ENCODE measurements around the gene ACP1.
A peak's percentile ranks its signal among the peaks of the same experiment; 100 is the strongest.

Gene ACP1

DNA sequence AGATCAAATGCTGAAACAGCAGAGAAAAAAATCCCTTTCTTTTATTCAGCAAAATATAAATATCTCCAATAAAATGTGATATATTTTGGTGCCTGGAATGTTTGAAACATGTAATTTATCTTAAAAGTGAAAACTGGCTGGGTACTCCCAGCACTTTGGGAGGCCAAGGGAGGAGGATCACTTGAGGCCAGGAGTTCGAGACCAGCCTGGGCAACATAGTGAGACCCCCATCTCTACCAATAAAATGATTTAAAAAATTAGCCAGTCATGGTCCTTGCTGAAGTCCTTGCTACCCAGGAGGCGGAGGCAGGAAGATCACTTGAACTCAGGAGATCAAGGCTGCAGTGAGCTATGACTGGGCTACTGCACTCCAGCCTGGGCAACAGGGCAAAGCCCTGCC is 9.6 kb upstream of the ACP1 start:
- no peak for DNase-seq (ENCODE audit: low read depth in 1 of 2, low spot score in 1 of 2)

DNA sequence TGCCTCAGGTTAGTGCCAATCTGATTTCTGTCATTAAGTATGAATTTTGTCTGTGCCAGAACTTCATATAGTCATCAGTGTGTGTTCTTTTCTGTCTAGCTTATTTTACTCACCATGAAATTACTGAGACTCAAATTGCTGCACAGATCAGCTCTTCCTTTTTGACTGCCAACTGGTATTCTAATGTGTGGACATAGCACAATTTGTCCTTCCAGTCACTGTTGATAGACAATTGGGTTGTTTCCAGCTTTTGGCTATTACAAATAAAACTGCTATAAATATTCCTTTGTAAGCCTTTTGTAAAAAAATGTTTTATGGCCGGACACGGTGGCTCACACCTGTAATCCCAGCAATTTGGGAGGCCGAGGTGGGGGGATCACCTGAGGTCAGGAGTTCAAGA is 8.7 kb upstream of the ACP1 start:
- no peak for DNase-seq (ENCODE audit: low read depth in 1 of 2, low spot score in 1 of 2)

DNA sequence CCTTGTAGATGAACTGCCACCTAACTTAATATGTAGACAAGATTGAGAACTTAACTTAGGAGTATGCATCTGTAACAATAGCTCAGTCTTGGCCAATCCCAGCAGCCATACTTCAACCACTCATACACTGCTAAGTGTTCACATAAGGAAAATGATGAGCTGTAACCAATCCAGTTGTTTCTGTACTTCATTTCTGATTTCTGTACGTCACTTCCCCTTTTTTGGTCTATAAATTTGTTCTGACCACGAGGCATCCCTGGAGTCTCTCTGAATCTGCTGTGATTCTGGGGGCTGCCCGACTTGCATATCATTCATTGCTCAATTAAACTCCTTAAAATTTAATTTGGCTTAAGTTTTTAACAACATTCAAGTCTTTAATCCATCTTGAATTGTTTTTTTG is 7.3 kb upstream of the ACP1 start:
- no peak for DNase-seq (ENCODE audit: low read depth in 1 of 2, low spot score in 1 of 2)

DNA sequence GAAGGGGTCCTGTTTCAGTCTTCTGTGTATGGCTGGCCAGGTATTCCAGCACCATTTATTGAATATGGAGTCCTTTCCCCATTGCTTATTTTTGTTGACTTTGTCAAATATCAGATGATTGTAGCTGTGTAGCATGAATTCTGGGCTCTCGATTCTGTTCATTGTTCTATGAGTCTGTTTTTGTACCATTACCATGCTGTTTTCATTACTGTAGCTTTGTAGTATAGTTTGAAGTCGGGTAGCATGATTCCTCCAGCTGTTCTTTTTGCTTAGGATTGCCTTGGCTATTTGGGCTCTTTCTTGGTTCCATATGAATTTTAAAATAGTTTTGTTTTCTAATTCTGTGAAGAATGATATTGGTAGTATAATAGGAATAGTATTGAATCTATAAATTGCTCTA is 6.9 kb upstream of the ACP1 start:
- no peak for DNase-seq (ENCODE audit: low read depth in 1 of 2, low spot score in 1 of 2)

DNA sequence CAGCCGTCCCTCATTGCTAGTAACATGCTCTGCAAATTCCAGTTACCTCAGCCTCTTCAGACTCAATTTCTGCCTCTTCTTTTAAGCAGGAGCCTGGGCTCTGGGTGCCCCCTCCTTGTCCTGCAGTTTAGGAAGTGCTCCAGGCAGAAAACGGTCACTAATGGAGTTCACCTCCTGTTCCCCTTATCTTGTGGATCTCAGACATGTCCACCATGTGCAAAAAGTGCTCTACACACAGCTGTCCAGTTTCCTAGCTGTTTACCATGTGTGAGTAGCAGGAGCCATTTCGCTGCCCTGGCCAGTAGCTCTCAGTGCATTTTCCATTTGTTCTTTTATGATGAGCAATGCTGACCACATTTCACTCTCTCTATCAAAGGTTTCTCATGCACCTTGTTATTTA is 5.8 kb upstream of the ACP1 start:
- no peak for DNase-seq (ENCODE audit: low read depth in 1 of 2, low spot score in 1 of 2)

DNA sequence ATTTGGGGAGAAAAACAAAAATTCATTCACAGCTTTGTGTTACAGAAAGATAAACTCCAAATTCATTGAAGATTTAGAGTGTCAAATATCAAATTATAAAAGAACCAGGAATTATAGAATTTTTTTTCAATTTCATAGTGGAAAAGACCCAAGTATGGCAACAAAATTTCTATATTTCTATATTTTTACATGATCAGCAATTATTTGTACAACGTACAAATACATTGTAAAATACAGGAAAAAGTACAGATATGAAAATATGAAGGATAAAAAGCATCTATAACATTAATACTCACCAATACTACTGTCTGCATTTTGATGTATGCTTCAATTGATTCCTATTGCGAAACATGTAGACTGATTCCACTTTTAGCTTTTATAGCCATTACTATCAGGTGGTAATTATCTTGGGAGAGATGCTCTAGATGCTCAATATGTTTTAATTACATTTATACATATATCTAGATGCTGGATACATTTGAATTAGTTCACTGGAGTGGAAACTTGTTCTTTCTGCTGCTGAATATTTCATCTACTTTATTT is 4.9 kb upstream of the ACP1 start:
- no peak for DNase-seq (ENCODE audit: low read depth in 1 of 2, low spot score in 1 of 2)

DNA sequence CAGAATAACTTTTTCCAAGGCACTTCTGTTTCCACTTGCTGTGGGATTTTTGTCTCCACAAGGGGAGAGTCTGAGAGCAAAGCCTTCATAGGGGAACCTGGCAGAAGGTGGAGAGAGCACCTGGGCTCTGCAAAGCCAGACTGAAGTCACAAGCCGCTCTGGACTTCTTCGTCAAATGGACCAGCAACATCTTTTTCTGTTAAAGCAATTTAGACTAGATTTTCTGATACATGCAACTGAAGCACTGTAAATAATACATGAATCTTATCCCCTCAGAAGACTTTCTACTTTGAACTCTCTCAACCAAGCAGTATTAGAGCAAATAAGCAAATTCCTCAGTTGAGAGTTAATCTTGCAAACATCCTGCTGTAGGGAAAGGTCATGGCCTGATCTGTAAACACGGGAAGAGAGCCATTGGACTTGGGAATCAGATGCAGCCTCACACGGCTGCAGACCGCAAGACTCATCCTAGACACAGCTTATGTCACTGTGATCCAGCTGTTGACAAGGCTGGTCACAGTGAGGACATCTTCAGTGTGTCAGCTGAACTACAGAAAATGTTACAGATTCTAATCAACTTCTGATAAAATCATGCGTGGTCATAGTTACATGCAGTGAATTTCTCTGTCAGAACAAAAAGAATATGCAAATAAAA is 4.1 kb upstream of the ACP1 start:
- DNase-seq (ENCODE audit: low read depth in 1 of 2, low spot score in 1 of 2), result no peak

DNA sequence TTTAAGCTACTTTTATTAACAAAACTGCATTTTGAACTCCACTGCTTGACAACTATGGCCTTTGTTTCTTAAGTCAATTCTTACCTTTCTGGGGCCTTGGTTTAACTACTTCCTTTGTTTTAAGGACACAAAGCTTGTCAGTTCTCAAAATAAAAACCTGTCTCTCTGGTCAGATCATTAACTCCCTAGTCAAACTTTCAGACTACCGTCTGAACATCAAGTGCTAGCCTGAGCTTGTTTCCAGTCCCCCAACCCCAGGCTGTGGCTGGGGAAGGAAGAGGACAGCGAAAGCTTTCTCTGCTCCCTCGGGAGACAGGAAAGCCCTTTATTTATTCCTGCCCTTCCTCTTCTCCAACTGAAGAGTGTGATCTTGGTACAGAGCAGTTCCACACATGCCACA is 2.6 kb upstream of the ACP1 start:
- no peak for DNase-seq (ENCODE audit: low read depth in 1 of 2, low spot score in 1 of 2)

DNA sequence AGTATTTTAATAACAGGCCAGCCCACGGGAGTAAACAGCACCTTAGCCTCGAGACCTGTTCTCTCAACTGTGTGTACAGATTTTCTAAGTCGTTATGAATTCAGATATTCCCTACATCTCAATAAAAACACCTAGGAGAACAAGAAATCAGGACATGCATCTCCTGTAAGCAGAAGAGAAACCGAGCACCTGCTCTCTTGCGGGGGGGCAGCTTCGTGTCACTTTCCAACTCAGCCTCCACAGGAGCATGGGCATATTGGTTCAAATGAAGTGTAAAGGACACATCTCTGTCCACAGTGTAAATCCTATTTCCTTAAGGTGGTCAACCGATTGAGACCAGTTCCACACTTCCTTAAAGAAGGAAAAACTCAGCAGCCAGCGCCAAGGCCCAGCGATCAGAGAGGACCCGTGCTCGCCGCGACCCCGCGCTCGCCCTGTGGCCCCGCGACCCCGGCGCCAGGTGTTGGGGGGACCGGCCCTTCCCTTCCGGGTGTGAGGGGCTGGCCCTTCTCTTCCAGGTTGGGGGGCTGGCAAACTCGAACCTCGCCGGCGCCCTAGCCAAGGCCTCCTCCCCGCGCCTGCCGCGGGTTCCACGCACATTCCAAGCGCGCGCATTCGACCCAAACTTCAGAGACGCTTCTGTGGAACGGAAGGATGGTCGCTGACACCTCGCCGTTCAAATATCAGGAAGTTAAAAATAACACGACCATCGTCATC is 1.6 kb upstream of the ACP1 start:
- DNase-seq (ENCODE audit: low read depth in 1 of 2, low spot score in 1 of 2), result no peak

DNA sequence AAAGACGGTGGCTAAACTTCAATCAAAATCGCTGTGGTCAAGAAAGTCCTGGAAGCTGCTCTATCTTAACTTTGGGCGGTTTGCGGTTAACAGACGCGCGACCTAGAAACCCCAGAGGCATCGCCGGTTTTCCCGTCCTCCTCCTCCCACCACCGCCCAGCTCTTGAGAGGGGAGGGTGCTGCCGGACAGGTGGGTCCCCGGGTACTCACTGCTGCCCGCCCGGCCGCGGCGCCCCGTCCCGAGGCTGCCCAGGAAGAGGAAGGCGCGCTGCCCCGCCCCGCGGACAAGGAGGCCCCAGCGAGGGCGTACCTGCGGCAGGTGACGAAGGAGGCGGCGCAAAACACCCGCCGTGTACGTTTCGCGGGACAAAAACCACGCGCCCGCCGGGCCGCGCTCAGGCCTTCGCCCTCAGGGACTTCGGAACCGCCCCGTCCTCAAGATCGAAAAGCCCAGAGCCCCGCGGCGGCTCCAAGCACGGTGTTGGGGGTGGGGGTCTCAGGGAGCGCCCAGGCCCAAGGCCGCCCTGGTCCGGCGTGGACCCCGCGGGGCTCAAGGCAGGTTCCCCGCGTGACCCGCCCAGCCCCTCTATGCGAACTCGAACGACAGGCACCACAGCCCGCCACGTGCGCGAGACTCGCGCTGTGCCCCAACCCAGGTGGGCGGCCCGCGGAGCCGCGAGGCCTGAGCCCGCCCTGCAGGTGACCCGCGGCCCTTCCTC is 814 bp upstream of the ACP1 start, which contains the start of gene SH3YL1:
TSS of gene SH3YL1 (minus strand) at position 259 of the 719 bp plus-strand sequence. CDS start at position 211, 48 bp downstream.
- DNase-seq (ENCODE audit: low read depth in 1 of 2, low spot score in 1 of 2), result peak; percentile 28 to 40

DNA sequence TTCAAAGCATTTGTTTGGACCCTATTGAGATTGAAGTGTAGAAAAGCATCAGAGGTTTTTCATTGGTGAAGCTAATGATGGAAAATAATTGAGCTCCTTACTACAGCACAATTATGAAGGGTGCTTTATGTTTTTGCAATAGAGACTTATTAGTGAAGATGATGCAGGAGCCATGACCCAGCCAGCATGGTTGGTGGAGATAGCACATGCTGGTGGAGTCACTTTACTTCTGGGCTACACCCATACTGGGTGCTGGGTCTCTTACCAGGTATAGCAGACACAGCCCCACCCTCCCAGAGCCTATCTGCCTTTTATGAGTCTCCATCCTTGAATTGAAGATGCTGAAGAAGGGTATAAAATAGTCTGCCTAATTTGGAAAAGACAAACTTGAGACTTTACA is 3.6 kb downstream of the ACP1 start:
- no peak for DNase-seq (ENCODE audit: low read depth in 1 of 2, low spot score in 1 of 2)

DNA sequence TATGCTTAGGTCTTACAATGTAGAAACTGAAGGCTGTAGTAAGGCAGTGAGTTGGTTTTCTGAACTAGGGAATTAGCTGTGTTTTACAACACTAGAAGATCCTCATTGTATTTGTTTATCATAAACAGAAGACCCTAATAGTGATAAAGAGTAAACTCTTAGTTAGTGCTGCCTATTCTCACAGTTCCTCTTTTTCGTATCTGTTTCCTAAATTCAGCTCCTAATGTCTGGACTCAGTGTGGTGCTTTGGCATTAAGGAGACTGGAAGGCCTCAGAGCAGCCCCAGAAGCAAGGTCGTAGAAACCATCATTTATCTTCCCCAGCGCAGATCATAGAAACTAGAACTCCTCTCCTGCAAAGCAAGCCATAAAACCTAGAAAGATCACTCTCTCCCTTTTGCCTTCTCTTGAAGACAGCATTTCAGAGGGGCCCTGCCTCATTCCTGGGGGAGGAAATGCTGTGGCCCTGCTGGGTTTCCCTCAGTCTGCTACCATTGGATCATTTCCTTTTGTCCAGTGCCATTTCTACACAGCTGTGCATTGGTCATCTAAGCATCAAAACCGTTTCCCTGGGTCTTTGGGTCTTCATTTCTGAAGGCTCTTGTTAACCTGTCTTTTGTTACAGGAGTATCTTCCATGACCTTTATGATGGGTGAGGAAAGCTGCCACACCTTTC is 4.7 kb downstream of the ACP1 start:
- DNase-seq (ENCODE audit: low read depth in 1 of 2, low spot score in 1 of 2), result no peak

DNA sequence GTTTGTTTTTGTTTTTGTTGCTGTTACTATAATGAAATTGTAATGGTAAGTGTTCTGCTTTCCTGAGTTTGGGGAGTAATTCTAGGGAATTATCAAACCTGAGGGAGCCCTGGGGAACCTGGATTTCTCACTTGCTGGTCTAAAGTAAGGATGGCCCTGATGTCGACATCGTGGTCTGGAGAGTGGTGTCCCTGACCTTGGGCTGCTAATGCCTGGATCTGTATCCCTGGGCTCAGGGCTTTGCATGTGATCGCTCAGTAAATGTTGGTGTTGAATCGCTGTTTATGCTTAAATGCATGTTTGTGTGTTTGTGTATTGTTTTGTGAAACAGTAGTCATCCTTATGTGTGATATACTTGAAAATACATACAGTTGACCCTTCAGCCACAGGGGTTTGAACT is 6.1 kb downstream of the ACP1 start:
- DNase-seq (ENCODE audit: low read depth in 1 of 2, low spot score in 1 of 2), result no peak

DNA sequence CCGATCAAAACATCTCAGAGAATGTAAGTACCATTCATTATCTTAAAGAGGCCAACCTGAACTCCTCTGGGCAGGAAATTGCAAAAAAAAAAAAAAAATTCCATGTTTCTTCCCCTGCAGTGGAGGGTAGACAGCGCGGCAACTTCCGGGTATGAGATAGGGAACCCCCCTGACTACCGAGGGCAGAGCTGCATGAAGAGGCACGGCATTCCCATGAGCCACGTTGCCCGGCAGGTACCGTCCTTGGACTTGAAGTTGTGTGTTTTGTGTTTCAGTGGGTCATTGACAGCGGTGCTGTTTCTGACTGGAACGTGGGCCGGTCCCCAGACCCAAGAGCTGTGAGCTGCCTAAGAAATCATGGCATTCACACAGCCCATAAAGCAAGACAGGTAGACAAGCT is 7.2 kb downstream of the ACP1 start:
- DNase-seq (ENCODE audit: low read depth in 1 of 2, low spot score in 1 of 2), result no peak

DNA sequence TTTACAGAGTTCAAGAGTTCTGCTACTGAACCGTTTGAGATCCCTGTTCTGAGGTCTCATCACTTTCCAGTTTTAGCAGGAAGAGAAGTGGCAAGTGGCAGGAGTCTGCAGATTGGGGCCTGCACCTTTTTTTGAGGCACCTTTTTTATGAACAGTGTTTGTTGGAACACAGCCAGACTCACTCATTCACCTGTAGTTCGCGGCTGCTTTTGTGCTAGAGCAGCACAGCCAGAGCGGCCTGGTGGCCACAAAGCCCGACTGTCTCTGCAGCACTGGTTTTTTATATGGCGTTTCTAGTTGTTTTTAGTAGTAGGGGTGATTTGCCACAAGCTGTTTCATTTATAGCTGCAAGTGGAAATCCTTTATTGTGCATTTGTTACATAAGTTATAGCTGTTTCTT is 8.6 kb downstream of the ACP1 start:
- DNase-seq (ENCODE audit: low read depth in 1 of 2, low spot score in 1 of 2), result no peak

DNA sequence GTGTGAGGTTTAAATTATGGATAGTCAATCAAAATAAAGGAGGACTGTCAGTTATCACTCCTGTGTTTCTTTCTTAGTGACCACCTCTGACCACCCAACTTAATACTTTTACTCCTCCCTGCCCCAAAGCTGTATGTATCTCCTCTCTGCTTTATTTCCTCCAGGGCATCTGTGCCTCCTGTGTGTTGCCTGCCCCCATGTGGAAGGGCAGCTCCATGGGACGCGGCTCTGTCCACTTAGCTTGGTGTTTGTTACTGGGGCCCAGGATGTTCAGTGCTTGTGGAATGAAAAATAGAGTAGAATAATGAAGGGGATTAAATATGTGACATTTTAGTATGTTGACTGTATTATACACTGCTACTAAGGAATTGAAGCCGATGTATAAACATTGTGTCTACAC is 9.8 kb downstream of the ACP1 start:
- no peak for DNase-seq (ENCODE audit: low read depth in 1 of 2, low spot score in 1 of 2)

DNA sequence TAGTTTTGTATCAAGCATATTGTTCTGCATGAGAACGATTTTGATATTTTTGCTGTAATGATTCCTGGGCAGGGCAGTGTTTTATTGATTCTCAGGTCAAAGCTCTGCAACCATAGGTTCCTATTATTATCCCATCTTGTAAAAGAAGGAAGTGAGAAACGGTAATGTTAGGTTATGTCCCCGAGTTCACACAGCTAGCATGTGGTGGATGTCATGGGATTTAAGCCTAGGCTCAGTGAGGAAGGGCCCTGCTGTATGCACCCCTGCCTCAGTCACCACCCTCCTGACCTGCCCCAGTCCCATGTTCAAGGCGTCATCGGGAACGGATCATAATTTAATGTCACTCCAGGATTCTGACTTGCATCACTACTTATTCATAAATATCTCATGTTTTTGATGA is 10.7 kb downstream of the ACP1 start:
- DNase-seq (ENCODE audit: low read depth in 1 of 2, low spot score in 1 of 2), result no peak

DNA sequence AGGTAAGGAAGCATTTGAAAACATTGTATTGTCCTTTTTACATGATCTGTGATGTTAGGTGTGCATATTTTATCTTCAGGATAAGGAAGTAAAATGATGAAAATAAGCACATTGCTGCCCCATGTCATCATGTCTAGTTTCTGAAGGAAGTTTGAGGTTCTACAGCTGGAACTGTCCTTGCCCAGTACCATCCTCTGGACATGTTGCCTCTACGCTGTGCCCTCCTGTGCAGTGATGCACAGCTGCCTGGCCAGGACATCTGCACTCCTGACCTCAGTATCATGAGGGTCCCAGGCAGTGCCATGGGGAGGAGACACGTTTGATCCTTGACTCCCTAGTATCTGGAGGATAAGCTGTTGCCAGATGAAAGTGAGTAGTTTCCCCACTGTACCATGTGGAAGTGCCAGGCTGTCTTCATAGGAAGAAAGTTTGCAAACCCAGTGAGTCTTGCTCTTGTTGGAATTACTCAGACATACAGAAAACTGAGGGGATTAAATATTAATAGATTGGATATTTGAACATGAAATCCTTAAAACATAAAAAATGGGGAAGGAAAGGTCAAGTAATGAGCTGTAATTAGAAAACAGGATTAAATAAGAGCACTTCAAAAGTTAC is 13.7 kb downstream of the ACP1 start:
- DNase-seq (ENCODE audit: low read depth in 1 of 2, low spot score in 1 of 2), result no peak

DNA sequence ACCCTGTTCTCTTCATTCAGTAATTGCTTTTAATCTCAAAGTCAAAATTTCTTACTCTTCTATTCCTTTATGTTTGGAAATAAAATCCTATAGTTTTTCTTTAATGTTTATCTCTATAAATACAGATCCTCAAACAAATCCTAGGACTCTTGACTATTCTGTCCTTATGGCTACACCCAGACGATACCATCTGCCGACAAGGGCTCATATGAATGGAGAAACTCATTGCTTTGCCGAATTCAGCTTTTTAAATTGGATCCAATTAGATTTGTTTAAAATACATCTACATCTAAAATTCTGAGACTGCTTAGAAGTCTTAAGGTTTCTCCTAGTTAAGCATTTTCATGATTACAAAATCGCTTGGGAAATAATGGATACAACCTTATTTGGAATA is 14.2 kb downstream of the ACP1 start:
- DNase-seq (ENCODE audit: low read depth in 1 of 2, low spot score in 1 of 2), result no peak

DNA sequence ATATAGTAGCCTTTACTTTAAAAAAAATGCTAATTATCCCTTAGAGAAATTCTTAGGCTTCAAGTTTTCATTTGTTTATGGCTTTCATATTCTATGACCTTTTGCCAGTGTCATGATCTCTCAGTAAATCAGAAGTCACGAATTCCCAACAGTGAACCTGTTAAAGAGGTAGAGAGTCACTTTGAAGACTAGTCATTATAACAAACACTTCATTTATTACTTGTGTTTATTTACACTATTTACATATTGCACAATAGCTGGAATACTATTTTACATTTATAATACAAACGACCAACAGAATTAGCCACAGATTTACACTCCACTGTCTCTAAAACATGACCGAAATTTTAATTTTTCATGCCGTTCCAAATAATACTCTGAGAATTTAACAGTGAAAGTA is 14.6 kb downstream of the ACP1 start:
- DNase-seq (ENCODE audit: low read depth in 1 of 2, low spot score in 1 of 2), result no peak

DNA sequence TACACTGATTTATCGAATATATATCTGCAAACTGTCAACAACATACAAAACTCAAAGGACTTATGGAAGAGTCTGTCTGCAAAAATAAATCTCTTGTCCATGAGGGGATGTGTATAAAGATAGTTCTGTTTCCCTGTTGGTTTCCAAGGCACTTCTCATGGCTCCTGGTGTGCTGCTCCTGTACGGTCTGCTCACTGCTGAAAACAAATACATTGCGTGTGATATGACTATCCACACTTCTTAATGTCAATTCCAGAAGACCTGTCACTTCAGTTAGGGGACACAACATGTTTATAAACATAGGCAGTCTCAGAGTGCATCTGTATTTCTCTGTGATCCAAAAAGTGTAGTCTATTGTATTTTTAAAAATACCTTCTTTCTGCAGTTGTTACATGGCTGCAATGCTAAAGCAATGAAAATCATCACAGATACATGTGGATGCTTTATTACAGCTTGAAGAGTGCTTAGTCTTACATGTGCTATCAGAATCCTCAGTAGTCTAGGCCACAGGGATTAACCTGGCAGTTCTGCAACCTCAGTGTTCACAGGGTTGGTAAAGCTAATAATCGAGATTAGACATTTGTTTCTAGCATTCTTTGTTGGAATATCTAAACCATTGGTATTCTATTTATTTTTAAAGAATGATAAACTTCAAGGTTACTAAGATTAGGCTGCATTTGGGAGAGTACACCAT is 15.4 kb downstream of the ACP1 start:
- no peak for DNase-seq (ENCODE audit: low read depth in 1 of 2, low spot score in 1 of 2)

All from stimulated activated CD4-positive, alpha-beta T cell treated with anti-CD3 and anti-CD28 coated beads, Interleukin-15, amount 100 ng/mL, for 1 hour (primary cell).